Germinal center (tissue), 1 donor: Measurements from ENCODE around the gene STX2.
"Not testable (repeated sequence)": the region's sequence is repeated elsewhere in the genome, so short reads cannot be mapped to it uniquely, and the experiment has no call there.

ENCODE experiments used
- DNase-seq: peaks from one replicate; pipeline ENCODE4 v3.0.0; 2012; ENCODE audit warnings: mixed read lengths, low spot score

STX2 gene

GRCh38 chr12:130764475-130765185, 74.4 kb downstream of the STX2 start:
- no peak for DNase-seq

GRCh38 chr12:130764073-130764472, 75.0 kb downstream of the STX2 start:
- no peak for DNase-seq

GRCh38 chr12:130762319-130762675, 76.8 kb downstream of the STX2 start:
- DNase-seq: no peak

- peak; percentile 47 for DNase-seq
Observed at GRCh38 chr12:130761537-130762318, 77.3 kb downstream of the STX2 start.

- DNase-seq: no peak
Observed at GRCh38 chr12:130754234-130754901, 84.7 kb downstream of the STX2 start.

GRCh38 chr12:130752692-130753230, 86.3 kb downstream of the STX2 start:
- DNase-seq: no peak

GRCh38 chr12:130752037-130752436, 87.0 kb downstream of the STX2 start:
- DNase-seq: not testable (repeated sequence)

- DNase-seq: no peak
Observed at GRCh38 chr12:130748786-130749185, 90.3 kb downstream of the STX2 start.

GRCh38 chr12:130747867-130748740, 90.9 kb downstream of the STX2 start:
- DNase-seq: peak; percentile 61

GRCh38 chr12:130746546-130746945, 92.5 kb downstream of the STX2 start:
- DNase-seq: no peak

- DNase-seq: no peak
Observed at GRCh38 chr12:130745921-130746320, 93.1 kb downstream of the STX2 start.

GRCh38 chr12:130744274-130744673, 94.8 kb downstream of the STX2 start:
- no peak for DNase-seq

- no peak for DNase-seq
Observed at GRCh38 chr12:130743606-130744005, 95.4 kb downstream of the STX2 start.

GRCh38 chr12:130743176-130743575, 95.9 kb downstream of the STX2 start:
- no peak for DNase-seq

- no peak for DNase-seq
Observed at GRCh38 chr12:130742716-130743115, 96.3 kb downstream of the STX2 start.

- no peak for DNase-seq
Observed at GRCh38 chr12:130742112-130742511, 96.9 kb downstream of the STX2 start.
